DOHH2 (cell line): ENCODE results near the gene GNAS-AS1.

ENCODE experiments used
- CTCF ChIP-seq: fragments of 200-600 bp; sonication (generic); IDR thresholded peaks from one replicate; pipeline ENCODE4 v1.5.1; 2014; ENCODE audit warnings: antibody characterized with exemption, mild to moderate bottlenecking, low read depth, low read length; ENCODE audit not compliant: poor library complexity, severe bottlenecking
- EZH2phosphoT487 ChIP-seq: fragments of 200-600 bp; sonication (generic); IDR thresholded peaks from 2 replicates; pipeline ENCODE4 v1.6.1; 2017; ENCODE audit warnings: borderline replicate concordance, mild to moderate bottlenecking, antibody characterized with exemption, low read length, moderate library complexity, mixed read lengths

- no peak for TF ChIP-seq CTCF
- no peak for TF ChIP-seq EZH2phosphoT487
Measured at GRCh38 chr20:58878399-58878798, 27.7 kb upstream of the GNAS-AS1 start.
